ENCODE measurements around the gene SECTM1. TPM values are rescaled to one million over a fixed set of nuclear protein-coding genes. Genes with fewer than 3 reads are reported as not detected.

SECTM1 gene
- total RNA-seq, 2 experiments from 2014 or later, result 0.72 to 0.74 TPM

Other genes starting within 250 kb of the SECTM1 start
- gene FASN, start 235.5 kb downstream of the SECTM1 start, total RNA-seq, result 100 to 1,000 TPM; 282 to 287 TPM
- 10 to 100 TPM; 59.5 to 65.1 TPM for gene CCDC57, start 120.9 kb downstream of the SECTM1 start, total RNA-seq
- gene SLC16A3, start 104.7 kb downstream of the SECTM1 start, total RNA-seq, result 10 to 100 TPM; 75.8 to 79.3 TPM
- gene CSNK1D, start 60.1 kb downstream of the SECTM1 start, total RNA-seq, result 100 to 1,000 TPM; 110 to 115 TPM
- gene CD7, start 16.2 kb downstream of the SECTM1 start, total RNA-seq, result 100 to 1,000 TPM; 291 to 293 TPM
- gene TEX19, start 25.5 kb upstream of the SECTM1 start, total RNA-seq, result under 1 TPM; 0.10 to 0.23 TPM
- not detected for gene UTS2R, start 38.0 kb upstream of the SECTM1 start, total RNA-seq
- 10 to 100 TPM; 17.3 to 20.3 TPM for gene HEXD, start 84.6 kb upstream of the SECTM1 start, total RNA-seq
- 10 to 100 TPM; 18.4 to 21.5 TPM for gene OGFOD3, start 84.8 kb upstream of the SECTM1 start, total RNA-seq
- gene CYBC1, start 117.0 kb upstream of the SECTM1 start, total RNA-seq, result 100 to 1,000 TPM; 156 to 163 TPM
- gene NARF, start 125.0 kb upstream of the SECTM1 start, total RNA-seq, result 10 to 100 TPM; 49.9 to 51.3 TPM
- 10 to 100 TPM; 59.4 to 67.2 TPM for gene FOXK2, start 186.0 kb upstream of the SECTM1 start, total RNA-seq

Data from activated naive CD8-positive, alpha-beta T cell treated with anti-CD3 and anti-CD28 coated beads for 36 hours (primary cell).